Esophagus squamous epithelium (tissue), 5 donors: ENCODE measurements around the gene CGNL1. TPM values are rescaled to one million over a fixed set of nuclear protein-coding genes. Genes with fewer than 3 reads are reported as not detected.

Source experiments
- DNase-seq: peaks from one replicate; lab custom pipeline; 2025; lab: John Stamatoyannopoulos, UW
- H3K27ac ChIP-seq, 4 donors: fragments of 200-600 bp; sonication (generic); one replicate each; pipeline ENCODE4 v1.5.1; 2016 to 2019; ENCODE audit warnings: mild to moderate bottlenecking in 1 of 4
- H3K27me3 ChIP-seq, 4 donors: fragments of 200-600 bp; sonication (generic); 1 replicate in 3 of 4; 2 replicates in 1 of 4; pipeline versions ENCODE4 v1.5.1 to v1.6.0; 2017 to 2021; ENCODE audit warnings: antibody characterized with exemption in 1 of 4
- H3K36me3 ChIP-seq, 3 donors: fragments of 200-600 bp; sonication (generic); one replicate each; pipeline ENCODE4 v1.5.1; 2016 to 2019
- H3K4me1 ChIP-seq, 3 donors: fragments of 200-600 bp; sonication (generic); one replicate each; pipeline ENCODE4 v1.5.1; 2017 to 2019
- H3K4me3 ChIP-seq, 4 donors: fragments of 200-600 bp; sonication (generic); 1 replicate in 3 of 4; 2 replicates in 1 of 4; pipeline ENCODE4 v1.5.1; 2016 to 2019; ENCODE audit warnings: mild to moderate bottlenecking in 2 of 4, moderate library complexity in 1 of 4
- H3K9me3 ChIP-seq, 3 donors: fragments of 200-600 bp; sonication (generic); one replicate each; pipeline ENCODE4 v1.5.1; 2016 to 2019
- POLR2A ChIP-seq, 4 donors: fragments of 450-650 bp; IDR thresholded peaks; one replicate each; pipeline ENCODE4 v1.6.1; 2017; ENCODE audit warnings: antibody characterized with exemption in 4 of 4, mild to moderate bottlenecking in 4 of 4, moderate library complexity in 3 of 4
- WGBS, 2 donors: methylation state at CpG; one replicate each; pipeline ENCODE4 v1.1.5; 2018; 5-methylcytosine and 5-hydroxymethylcytosine counted together
- intact Hi-C: fragments of 100-400 bp; cut with DNase I; formaldehyde crosslinking; loops from one replicate; pipeline ENCODE4 v1.15.0; 2022
- total RNA-seq, 4 donors: library from RNA; depleted of rRNA; stranded (reverse); fragments of >200 nt; gene quantifications; one replicate each; pipeline ENCODE4 v1.1.0, GENCODE V29; 2016
- TF ChIP-seq, protein P1 (sequence below), 6 experiments: fragments of 450-650 bp in 4 of 6; fragments of 200-600 bp in 2 of 6; sonication (generic) in 2 of 6; IDR thresholded peaks; one replicate each; pipeline ENCODE4 v1.5.1; 2016 to 2019; ENCODE audit warnings: antibody characterized with exemption in 6 of 6, mild to moderate bottlenecking in 4 of 6, moderate library complexity in 4 of 6
- donor health status: DM: yes; HTN: yes; CAD: no.

CGNL1 gene
- total RNA-seq, 4 donors from 2014 or later = 3.8 to 14.7 (median 8.8) TPM

DNA sequence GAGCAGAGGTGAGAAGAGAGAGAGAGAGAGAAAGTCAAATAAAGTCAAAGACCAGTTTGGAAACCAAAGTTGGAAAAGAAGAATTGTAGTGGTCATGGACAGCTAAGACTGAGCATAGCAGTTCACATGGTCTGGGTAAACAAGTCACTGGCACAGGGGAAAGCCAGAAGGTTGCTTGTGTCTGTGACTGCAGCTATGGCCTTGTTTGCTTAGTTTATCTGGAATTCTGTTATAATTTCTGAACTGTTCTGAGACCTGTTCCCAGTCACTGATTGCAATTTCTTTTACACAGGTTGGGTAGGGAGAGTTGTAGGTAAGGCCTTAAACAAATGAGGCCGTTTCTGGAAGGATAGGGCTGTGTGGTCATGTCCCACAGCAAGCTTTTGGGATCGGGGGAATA, 172.0 kb downstream of the CGNL1 start:
- peaks cover 0 to 9% (median 0%) of the 10 kb centered on the region in 3 donors for H3K36me3 ChIP-seq
- intact Hi-C loops = no loop called here
- no peak overlapping the region for H3K4me3 ChIP-seq
- no peaks in the 10 kb centered on the region for H3K27me3 ChIP-seq
- H3K27ac ChIP-seq = no peak overlapping the region
- 69 to 81% methylated on average over 2 of the region's 2 CpGs for WGBS, 2 donors
- TF ChIP-seq, protein P1, sequence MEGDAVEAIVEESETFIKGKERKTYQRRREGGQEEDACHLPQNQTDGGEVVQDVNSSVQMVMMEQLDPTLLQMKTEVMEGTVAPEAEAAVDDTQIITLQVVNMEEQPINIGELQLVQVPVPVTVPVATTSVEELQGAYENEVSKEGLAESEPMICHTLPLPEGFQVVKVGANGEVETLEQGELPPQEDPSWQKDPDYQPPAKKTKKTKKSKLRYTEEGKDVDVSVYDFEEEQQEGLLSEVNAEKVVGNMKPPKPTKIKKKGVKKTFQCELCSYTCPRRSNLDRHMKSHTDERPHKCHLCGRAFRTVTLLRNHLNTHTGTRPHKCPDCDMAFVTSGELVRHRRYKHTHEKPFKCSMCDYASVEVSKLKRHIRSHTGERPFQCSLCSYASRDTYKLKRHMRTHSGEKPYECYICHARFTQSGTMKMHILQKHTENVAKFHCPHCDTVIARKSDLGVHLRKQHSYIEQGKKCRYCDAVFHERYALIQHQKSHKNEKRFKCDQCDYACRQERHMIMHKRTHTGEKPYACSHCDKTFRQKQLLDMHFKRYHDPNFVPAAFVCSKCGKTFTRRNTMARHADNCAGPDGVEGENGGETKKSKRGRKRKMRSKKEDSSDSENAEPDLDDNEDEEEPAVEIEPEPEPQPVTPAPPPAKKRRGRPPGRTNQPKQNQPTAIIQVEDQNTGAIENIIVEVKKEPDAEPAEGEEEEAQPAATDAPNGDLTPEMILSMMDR (IDR thresholded peaks at IDR 0.05) = no peak
- no peak for TF ChIP-seq POLR2A (IDR thresholded peaks at IDR 0.05)
- no peak for DNase-seq
- H3K9me3 ChIP-seq = no peaks in the 10 kb centered on the region
- H3K4me1 ChIP-seq = peaks cover 0 to 23% (median 6%) of the 10 kb centered on the region in 3 donors

DNA sequence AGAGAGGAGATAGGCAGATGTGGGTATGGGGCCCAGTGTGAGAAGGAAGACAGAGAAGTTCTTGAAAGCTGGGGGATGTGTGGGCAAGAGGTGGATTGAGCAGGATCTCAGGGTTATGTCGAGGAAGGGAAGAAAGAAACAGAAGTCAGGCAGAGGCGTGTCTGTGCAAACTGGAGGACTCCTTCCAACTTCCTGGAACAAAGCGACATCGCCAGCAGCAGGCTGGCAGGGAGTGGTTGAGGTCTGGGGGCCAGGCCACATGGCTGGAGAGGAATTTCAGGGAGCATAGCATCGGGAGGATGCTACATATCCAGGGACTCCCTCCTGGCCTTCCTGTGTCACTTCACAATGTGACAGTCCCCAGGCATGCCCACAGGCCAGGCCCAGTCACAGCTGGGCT, 172.5 kb downstream of the CGNL1 start:
- Histone ChIP-seq H3K4me1 (peaks cover 0 to 23% (median 6%) of the 10 kb centered on the region in 3 donors), H3K27ac (no peak overlapping the region), H3K9me3 (no peaks in the 10 kb centered on the region), H3K36me3 (peaks cover 0 to 9% (median 0%) of the 10 kb centered on the region in 3 donors), H3K27me3 (no peaks in the 10 kb centered on the region), H3K4me3 (no peak overlapping the region)
- 30 to 40% methylated on average over 5 of the region's 5 CpGs for WGBS, 2 donors
- intact Hi-C loops = no loop called here
- TF ChIP-seq, protein P1 (IDR thresholded peaks at IDR 0.05) = no peak
- no peak for TF ChIP-seq POLR2A (IDR thresholded peaks at IDR 0.05)
- DNase-seq = no peak

DNA sequence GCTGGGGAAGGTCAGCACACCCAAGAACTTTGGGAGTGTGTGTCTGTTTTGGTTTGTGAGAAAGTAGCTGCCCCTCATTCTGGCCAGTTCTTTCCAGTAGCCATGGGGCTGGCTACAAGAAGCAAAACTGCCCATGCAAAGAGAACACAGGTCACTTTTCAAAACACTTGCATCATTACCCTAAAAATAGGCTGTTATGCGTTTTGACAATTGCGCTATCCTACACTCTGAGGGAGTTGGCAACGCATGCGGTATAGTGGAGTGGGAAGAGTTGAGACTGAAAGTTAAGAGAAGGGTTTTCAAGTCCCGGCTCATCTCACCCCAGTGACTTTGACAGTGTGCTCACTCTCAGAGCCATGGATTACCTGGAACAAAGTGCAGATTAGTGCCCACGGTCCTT, 173.6 kb downstream of the CGNL1 start:
- Histone ChIP-seq H3K9me3 (no peaks in the 10 kb centered on the region), H3K36me3 (peaks cover 0 to 7% (median 0%) of the 10 kb centered on the region in 3 donors), H3K27ac (no peak overlapping the region), H3K4me3 (no peak overlapping the region), H3K4me1 (peaks cover 2 to 33% (median 11%) of the 10 kb centered on the region in 3 donors), H3K27me3 (no peaks in the 10 kb centered on the region)
- no peak for DNase-seq
- intact Hi-C loops = no loop called here
- TF ChIP-seq, protein P1 (IDR thresholded peaks at IDR 0.05) = no peak
- WGBS, 2 donors = 84 to 91% methylated on average over 6 of the region's 6 CpGs

DNA sequence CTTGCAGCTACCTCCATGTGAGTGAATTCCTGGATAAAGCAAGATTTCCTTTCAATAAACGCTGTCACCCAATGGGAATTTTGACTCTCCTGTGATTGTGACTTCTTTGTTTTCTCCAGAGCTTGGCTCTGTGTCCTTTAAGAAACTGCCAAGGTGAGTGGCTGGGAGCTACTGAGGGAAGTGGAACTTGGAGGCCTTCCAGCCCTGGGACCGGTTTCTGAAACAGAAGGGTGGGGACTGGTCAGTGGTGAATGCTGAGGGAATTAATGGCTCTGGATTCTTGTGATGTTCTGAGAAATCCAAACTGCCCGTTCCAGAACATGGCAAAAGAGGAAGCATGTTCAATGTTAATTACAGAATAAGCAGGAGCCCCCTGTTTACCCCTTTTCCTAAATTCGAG, 174.3 kb downstream of the CGNL1 start:
- H3K27me3 ChIP-seq = no peaks in the 10 kb centered on the region
- H3K36me3 ChIP-seq = peaks cover 0 to under 1% (median 0%) of the 10 kb centered on the region in 3 donors
- no peak overlapping the region for H3K4me3 ChIP-seq
- 41 to 44% methylated on average over 4 of the region's 4 CpGs for WGBS, 2 donors
- intact Hi-C loops = no loop called here
- no peaks in the 10 kb centered on the region for H3K9me3 ChIP-seq
- peak overlapping the region in 3 of 4 donors; percentile 44 to 73 (median 49) for H3K27ac ChIP-seq
- TF ChIP-seq, protein P1 (IDR thresholded peaks at IDR 0.05) = no peak
- TF ChIP-seq POLR2A (IDR thresholded peaks at IDR 0.05) = no peak
- H3K4me1 ChIP-seq = peaks cover 6 to 39% (median 15%) of the 10 kb centered on the region in 3 donors
- DNase-seq = no peak

DNA sequence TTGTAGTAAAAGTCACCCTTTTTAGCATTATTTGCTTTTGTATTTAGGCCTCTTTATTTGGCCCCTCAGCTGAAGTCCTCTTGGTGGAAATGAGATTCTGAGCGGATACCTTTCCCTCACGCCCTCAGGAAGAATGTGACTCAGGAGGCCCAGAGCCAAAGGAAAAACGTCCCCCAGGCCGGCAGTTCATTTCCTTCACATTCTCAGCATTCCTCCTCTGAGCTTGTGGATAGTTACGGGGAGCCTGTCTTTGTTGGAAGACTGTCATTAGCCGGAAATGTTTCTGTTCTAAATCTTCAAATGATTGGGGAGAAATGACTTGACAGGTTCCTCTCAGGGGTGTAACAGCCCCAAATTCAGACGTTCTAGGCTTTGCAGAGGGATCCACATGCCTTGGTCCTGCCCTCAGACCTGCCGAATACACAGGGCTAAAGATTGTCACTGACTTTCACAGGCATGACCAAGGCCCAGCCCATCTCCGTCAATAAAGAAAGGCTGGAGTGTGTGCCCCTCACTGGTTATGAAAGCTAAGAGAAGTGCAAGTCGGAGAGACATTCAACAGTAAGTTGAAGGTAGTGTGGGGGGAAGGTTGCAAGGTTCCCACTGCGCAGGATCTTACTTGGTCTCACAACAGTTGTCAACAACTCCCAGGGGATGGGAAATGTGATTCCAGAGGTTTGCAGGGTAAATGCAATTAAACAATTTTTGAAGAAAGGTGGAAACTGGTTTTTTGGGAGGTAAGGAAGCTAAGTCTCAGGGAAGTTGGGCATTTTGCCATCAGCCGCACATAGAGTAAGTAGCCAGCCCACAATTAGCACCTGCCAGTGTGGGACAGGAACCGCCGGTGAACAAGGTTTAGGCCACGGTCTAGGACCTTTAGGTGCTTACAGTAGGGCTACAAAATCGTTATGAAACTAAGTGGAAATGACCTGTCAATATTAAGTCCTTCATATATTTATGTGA, 175.7 kb downstream of the CGNL1 start:
- TF ChIP-seq, protein P1 (IDR thresholded peaks at IDR 0.05) = no peak
- no peak for TF ChIP-seq POLR2A (IDR thresholded peaks at IDR 0.05)
- H3K4me1 ChIP-seq = peaks cover 6 to 39% (median 15%) of the 10 kb centered on the region in 3 donors
- WGBS, 2 donors = 52 to 64% methylated on average over 13 to 16 of the region's 16 CpGs
- intact Hi-C loops = no loop called here
- no peaks in the 10 kb centered on the region for H3K27me3 ChIP-seq
- no peak for DNase-seq
- H3K36me3 ChIP-seq = no peaks in the 10 kb centered on the region
- no peak overlapping the region for H3K4me3 ChIP-seq
- peak overlapping the region in 3 of 4 donors; percentile 35 to 69 (median 38) for H3K27ac ChIP-seq
- H3K9me3 ChIP-seq = no peaks in the 10 kb centered on the region
